Fibroblast of the aortic adventitia (primary cell): ENCODE measurements around the gene SYS1. TPM values are rescaled to one million over a fixed set of nuclear protein-coding genes. Genes with fewer than 3 reads are reported as not detected.

Source experiments
- DNase-seq: peaks from one replicate; pipeline ENCODE4 v3.0.0-alpha.2; 2010; ENCODE audit warnings: low read depth
- H3K4me3 ChIP-seq: 2 replicates; pipeline ENCODE4 v1.5.1; 2011; ENCODE audit warnings: low read depth, mild to moderate bottlenecking, control low read depth, low read length, moderate library complexity
- CTCF ChIP-seq: IDR thresholded peaks from 2 replicates; pipeline ENCODE4 v1.5.1; 2011; ENCODE audit warnings: mild to moderate bottlenecking, low read length, control low read depth, inconsistent platforms; ENCODE audit not compliant: insufficient read depth
- total RNA-seq: library from RNA; depleted of rRNA; stranded (reverse); fragments of >200 nt; gene quantifications from 2 replicates; pipeline ENCODE4 v1.2.3, GENCODE V29; 2012; ENCODE audit warnings: low replicate concordance

SYS1 gene
- total RNA-seq, 1 donor = 27.9 TPM

- H3K4me3 ChIP-seq = peak overlapping the region; percentile 73
- DNase-seq = peak; percentile 31
- TF ChIP-seq CTCF = no peak
Observed at GRCh38 chr20:45407067-45407745, 44.2 kb downstream of the SYS1 start.

- no peak for TF ChIP-seq CTCF
- peak within 1 kb of the TSS; percentile 73 for H3K4me3 ChIP-seq
- DNase-seq = no peak
Observed at GRCh38 chr20:45407783-45408645, 45.1 kb downstream of the SYS1 start, which contains the start of gene DBNDD2. TSS of gene DBNDD2 (plus strand) at chr20:45408289. CDS start at chr20:45408468, 179 bp downstream.

- no peak for DNase-seq
- TF ChIP-seq CTCF = no peak
- H3K4me3 ChIP-seq = no peak overlapping the region
Observed at GRCh38 chr20:45408646-45409213, 45.8 kb downstream of the SYS1 start.

- TF ChIP-seq CTCF = no peak
- no peak for DNase-seq
- H3K4me3 ChIP-seq = no peak overlapping the region
Observed at GRCh38 chr20:45409521-45410272, 46.7 kb downstream of the SYS1 start.

GRCh38 chr20:45410887-45411286 lies 47.9 kb downstream of the SYS1 start:
- no peak for TF ChIP-seq CTCF
- no peak for DNase-seq
- H3K4me3 ChIP-seq = no peak overlapping the region

GRCh38 chr20:45412653-45413052 lies 49.7 kb downstream of the SYS1 start:
- no peak for DNase-seq
- H3K4me3 ChIP-seq = no peak overlapping the region
- no peak for TF ChIP-seq CTCF
